HG03521 (cell line): Measurements from ENCODE around the gene LRRC9.
"Not testable (repeated sequence)": the region's sequence is repeated elsewhere in the genome, so short reads cannot be mapped to it uniquely, and the experiment has no call there.

Experiments used
- ATAC-seq: cut with Tn5 transposase; IDR thresholded peaks from one replicate; pipeline ENCODE4 v1.9.1; 2021; ENCODE audit warnings: mild to moderate bottlenecking, moderate library complexity; ENCODE audit not compliant: unreplicated experiment

Gene LRRC9

GRCh38 chr14:59919570-59920377 lies at the start of gene LRRC9:
Gene LRRC9, plus strand, starts transcription at chr14:59920144.
- ATAC-seq = no peak

- ATAC-seq = no peak
These were observed 49.4 kb upstream of the LRRC9 start, which contains the start of gene RTN1 for GRCh38 chr14:59870277-59871165. Gene RTN1, minus strand, starts transcription at chr14:59870776. Its CDS starts 146 bp downstream, at chr14:59870630.

- ATAC-seq = no peak
These were observed 48.8 kb upstream of the LRRC9 start for GRCh38 chr14:59871166-59871495.

GRCh38 chr14:59882957-59883356 lies 37.0 kb upstream of the LRRC9 start:
- ATAC-seq = no peak

- no peak for ATAC-seq
These were observed 29.3 kb upstream of the LRRC9 start for GRCh38 chr14:59890676-59891075.

- ATAC-seq = no peak
These were observed 24.2 kb upstream of the LRRC9 start for GRCh38 chr14:59895721-59896120.

- ATAC-seq = no peak
These were observed 22.1 kb upstream of the LRRC9 start for GRCh38 chr14:59897757-59898383.

GRCh38 chr14:59900556-59900955 lies 19.4 kb upstream of the LRRC9 start:
- ATAC-seq = no peak

GRCh38 chr14:59904184-59904583 lies 15.8 kb upstream of the LRRC9 start:
- no peak for ATAC-seq

- ATAC-seq = no peak
These were observed 14.8 kb upstream of the LRRC9 start for GRCh38 chr14:59905188-59905587.

GRCh38 chr14:59912443-59912842 lies 7.5 kb upstream of the LRRC9 start:
- ATAC-seq = no peak

GRCh38 chr14:59913187-59913586 lies 6.8 kb upstream of the LRRC9 start:
- ATAC-seq = no peak

GRCh38 chr14:59918824-59919569 lies 947 bp upstream of the LRRC9 start:
- ATAC-seq = peak; percentile 50

- ATAC-seq = no peak
These were observed 387 bp downstream of the LRRC9 start for GRCh38 chr14:59920378-59920683.

GRCh38 chr14:59925797-59926196 lies 5.9 kb downstream of the LRRC9 start:
- ATAC-seq = no peak

- no peak for ATAC-seq
These were observed 6.6 kb downstream of the LRRC9 start for GRCh38 chr14:59926534-59926933.

GRCh38 chr14:59931237-59931636 lies 11.3 kb downstream of the LRRC9 start:
- ATAC-seq = no peak

GRCh38 chr14:59936145-59936544 lies 16.2 kb downstream of the LRRC9 start:
- no peak for ATAC-seq

- no peak for ATAC-seq
These were observed 19.9 kb downstream of the LRRC9 start for GRCh38 chr14:59939828-59940227.

- ATAC-seq = not testable (repeated sequence)
These were observed 22.4 kb downstream of the LRRC9 start for GRCh38 chr14:59942296-59942862.

- no peak for ATAC-seq
These were observed 25.0 kb downstream of the LRRC9 start for GRCh38 chr14:59944909-59945308.
